H9 (cell line): Measurements from ENCODE around the gene POLR2L. TPM values are rescaled to one million over a fixed set of nuclear protein-coding genes. Genes with fewer than 3 reads are reported as not detected.

ENCODE experiments used
- DNase-seq: peaks from one replicate; pipeline ENCODE4 v3.0.0-alpha.2; 2017
- H2AFZ ChIP-seq: one replicate; pipeline ENCODE4 v1.6.1; 2013; ENCODE audit warnings: mild to moderate bottlenecking, low read length, control low read depth, moderate library complexity
- H2AK5ac ChIP-seq: 2 replicates; pipeline ENCODE4 v1.6.1; 2013; ENCODE audit warnings: low read length, control low read depth, mixed read lengths; ENCODE audit not compliant: insufficient read length
- H2BK120ac ChIP-seq: one replicate; pipeline ENCODE4 v1.6.1; 2013; ENCODE audit warnings: low read depth, mild to moderate bottlenecking, low read length, control low read depth, inconsistent platforms; ENCODE audit not compliant: poor library complexity, severe bottlenecking
- H2BK12ac ChIP-seq: 2 replicates; pipeline ENCODE4 v1.6.1; 2013; ENCODE audit warnings: low read length, control low read depth, mixed read lengths, low read depth; ENCODE audit not compliant: insufficient read length
- H2BK15ac ChIP-seq: 2 replicates; pipeline ENCODE4 v1.6.1; 2013; ENCODE audit warnings: low read depth, low read length, control low read depth
- H2BK20ac ChIP-seq: one replicate; pipeline ENCODE4 v1.6.1; 2013; ENCODE audit warnings: low read depth, mild to moderate bottlenecking, low read length, control low read depth, inconsistent platforms; ENCODE audit not compliant: poor library complexity, severe bottlenecking
- H2BK5ac ChIP-seq: 2 replicates; pipeline ENCODE4 v1.6.1; 2013; ENCODE audit warnings: low read length, control low read depth, mixed read lengths; ENCODE audit not compliant: insufficient read length
- H3K14ac ChIP-seq: 2 replicates; pipeline ENCODE4 v1.6.1; 2013; ENCODE audit warnings: low read length, control low read depth; ENCODE audit not compliant: insufficient read depth
- H3K18ac ChIP-seq: 2 replicates; pipeline ENCODE4 v1.6.1; 2013; ENCODE audit warnings: low read depth, mild to moderate bottlenecking, mixed read lengths, low read length, control low read depth; ENCODE audit not compliant: insufficient read length
- H3K23ac ChIP-seq: 2 replicates; pipeline ENCODE4 v1.6.1; 2013; ENCODE audit warnings: low read length, control low read depth, mixed read lengths, low read depth; ENCODE audit not compliant: insufficient read length
- H3K23me2 ChIP-seq: 2 replicates; pipeline ENCODE4 v1.6.1; 2013; ENCODE audit warnings: low read depth, mild to moderate bottlenecking, mixed read lengths, low read length, control low read depth; ENCODE audit not compliant: insufficient read length, poor library complexity, severe bottlenecking
- H3K27ac ChIP-seq: 2 replicates; pipeline ENCODE4 v1.5.1; 2013; ENCODE audit warnings: low read length, control low read depth, mixed read lengths, low read depth; ENCODE audit not compliant: insufficient read length
- H3K27me3 ChIP-seq: 2 replicates; pipeline ENCODE4 v1.6.1; 2013; ENCODE audit warnings: low read length, control low read depth, inconsistent platforms; ENCODE audit not compliant: insufficient read depth
- H3K4ac ChIP-seq: 2 replicates; pipeline ENCODE4 v1.6.1; 2013; ENCODE audit warnings: low read depth, mild to moderate bottlenecking, control low read depth, inconsistent platforms, low read length, moderate library complexity
- H3K4me1 ChIP-seq: 2 replicates; pipeline ENCODE4 v1.6.1; 2013; ENCODE audit warnings: low read length, control low read depth, inconsistent platforms; ENCODE audit not compliant: insufficient read depth
- H3K4me2 ChIP-seq: 2 replicates; pipeline ENCODE4 v1.6.1; 2013; ENCODE audit warnings: low read length, control low read depth, mixed read lengths; ENCODE audit not compliant: insufficient read length, insufficient read depth
- H3K56ac ChIP-seq: 2 replicates; pipeline ENCODE4 v1.6.1; 2013; ENCODE audit warnings: low read depth, mild to moderate bottlenecking, mixed read lengths, low read length, control low read depth; ENCODE audit not compliant: insufficient read length
- H3K79me1 ChIP-seq: 2 replicates; pipeline ENCODE4 v1.6.1; 2013; ENCODE audit warnings: low read depth, mild to moderate bottlenecking, moderate library complexity, low read length, control low read depth, inconsistent platforms; ENCODE audit not compliant: insufficient read depth, poor library complexity, severe bottlenecking
- H3K79me2 ChIP-seq: 2 replicates; pipeline ENCODE4 v1.6.1; 2013; ENCODE audit warnings: low read length, control low read depth, inconsistent platforms; ENCODE audit not compliant: insufficient read depth
- H3K9ac ChIP-seq: 2 replicates; pipeline ENCODE4 v1.6.1; 2013; ENCODE audit warnings: low read length, control low read depth, mixed read lengths; ENCODE audit not compliant: insufficient read length; ENCODE audit errors: extremely low read depth
- H3K9me3 ChIP-seq: one replicate; pipeline ENCODE4 v1.6.1; 2013; ENCODE audit warnings: low read depth, low read length, inconsistent platforms; ENCODE audit not compliant: control insufficient read depth
- H3T11ph ChIP-seq: one replicate; pipeline ENCODE4 v1.6.1; 2013; ENCODE audit warnings: mild to moderate bottlenecking, low read length, control low read depth, inconsistent platforms
- H4K20me1 ChIP-seq: one replicate; pipeline ENCODE4 v1.6.1; 2013; ENCODE audit not compliant: control insufficient read depth, insufficient read length, insufficient read depth
- H4K5ac ChIP-seq: 2 replicates; pipeline ENCODE4 v1.6.1; 2013; ENCODE audit warnings: low read depth, mild to moderate bottlenecking, mixed read lengths, low read length, control low read depth; ENCODE audit not compliant: insufficient read length
- H4K8ac ChIP-seq: replicated peaks from 2 replicates; pipeline ENCODE4 v1.6.1; 2013; ENCODE audit warnings: low read length, control low read depth, mixed read lengths, low read depth; ENCODE audit not compliant: insufficient read length
- H4K91ac ChIP-seq: 2 replicates; pipeline ENCODE4 v1.6.1; 2013; ENCODE audit warnings: low read depth, mild to moderate bottlenecking, moderate library complexity, mixed read lengths, low read length, control low read depth; ENCODE audit not compliant: insufficient read length
- H3K27ac Mint-ChIP-seq, 3 experiments: 2 replicates in 2 of 3; 3 replicates in 1 of 3; pipeline ENCODE4 v1.8.0; 2020 to 2021; ENCODE audit warnings: mixed read lengths in 3 of 3, mild to moderate bottlenecking in 1 of 3, moderate library complexity in 1 of 3
- H3K27me3 Mint-ChIP-seq: 2 replicates; pipeline ENCODE4 v1.8.0; 2021; ENCODE audit warnings: low read depth, mild to moderate bottlenecking, moderate library complexity, mixed read lengths
- H3K36me3 Mint-ChIP-seq, 3 experiments: 2 replicates in 2 of 3; 3 replicates in 1 of 3; pipeline ENCODE4 v1.8.0; 2020 to 2021; ENCODE audit warnings: low read depth in 3 of 3, mixed read lengths in 3 of 3; ENCODE audit not compliant: insufficient read depth in 1 of 3
- H3K4me1 Mint-ChIP-seq, 2 experiments: 2 replicates each; pipeline ENCODE4 v1.8.0; 2020; ENCODE audit warnings: mixed read lengths in 2 of 2
- H3K4me3 Mint-ChIP-seq, 2 experiments: 2 replicates in 1 of 2; 3 replicates in 1 of 2; pipeline ENCODE4 v1.8.0; 2020 to 2021; ENCODE audit warnings: mild to moderate bottlenecking in 2 of 2, mixed read lengths in 2 of 2, moderate library complexity in 1 of 2
- H3K9me3 Mint-ChIP-seq, 2 experiments: 2 replicates in 1 of 2; 3 replicates in 1 of 2; pipeline ENCODE4 v1.8.0; 2020; ENCODE audit warnings: mild to moderate bottlenecking in 2 of 2, mixed read lengths in 2 of 2, moderate library complexity in 1 of 2
- CTCF ChIP-seq: fragments of 200-600 bp; sonication (generic); conservative IDR thresholded peaks from 3 replicates; pipeline ENCODE4 v1.8.0; 2021; ENCODE audit warnings: antibody characterized with exemption, mild to moderate bottlenecking
- WGBS: extraction: QIAGEN DNeasy Blood & Tissue Kit; methylation state at CpG from one replicate; pipeline ENCODE4 v1.1.7; 2013; ENCODE audit warnings: missing lambda C conversion rate, low lambda C conversion rate, mixed read lengths; ENCODE audit not compliant: insufficient read length; ENCODE audit errors: extremely low coverage; 5-methylcytosine and 5-hydroxymethylcytosine counted together
- total RNA-seq: library from RNA; stranded (reverse); gene quantifications from 2 replicates; pipeline ENCODE4 v1.2.1, GENCODE V29; 2021

Gene POLR2L
- total RNA-seq, 1 experiment from 2014 or later: 135 TPM

DNA sequence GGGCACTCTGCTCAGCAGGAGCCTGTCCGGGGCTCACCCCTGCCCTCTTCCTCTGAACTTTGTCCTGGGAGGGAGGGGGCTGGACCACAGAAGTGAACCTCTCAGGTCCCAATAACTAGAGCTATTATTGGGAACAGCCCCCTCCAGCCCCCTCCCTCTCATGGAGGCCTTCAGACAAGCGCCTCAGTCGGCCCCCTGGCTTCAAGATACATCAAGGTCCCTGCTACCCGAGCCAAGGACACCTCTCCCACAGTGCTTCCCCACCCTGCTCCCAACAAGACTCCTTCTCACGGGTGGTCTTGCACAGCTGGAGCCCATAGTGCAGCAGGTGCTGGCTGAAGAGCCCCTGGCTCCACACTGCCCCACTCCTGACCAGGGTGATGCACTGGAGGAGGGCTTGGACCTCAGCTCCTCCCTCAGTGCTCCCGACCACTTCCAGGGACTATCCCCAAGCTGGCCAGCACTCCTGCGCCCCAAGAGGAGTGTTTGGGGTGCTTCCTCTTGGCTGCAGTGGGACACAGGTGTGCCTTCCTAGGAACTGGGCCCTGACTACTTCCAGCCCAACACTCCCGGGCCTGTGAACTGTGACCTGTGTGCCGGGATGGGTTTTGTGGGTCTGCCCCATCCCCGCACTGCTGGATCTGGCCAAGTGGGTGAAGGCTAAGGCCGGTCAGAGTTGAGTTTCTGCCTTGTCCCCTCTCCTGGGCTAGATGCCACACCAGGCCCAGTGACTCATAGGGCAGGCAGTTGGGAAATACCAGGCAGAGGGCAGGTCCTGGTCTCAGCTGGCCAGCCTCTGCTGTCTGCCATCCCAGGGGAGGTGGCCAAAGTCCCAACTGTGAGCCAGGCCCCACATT, 21.4 kb downstream of the POLR2L start:
- peaks cover 2 to 26% (median 13%) of the 10 kb centered on the region in 3 experiments; a peak in 6 of 7 replicates for H3K36me3 Mint-ChIP-seq
- H3K27me3 Mint-ChIP-seq: peaks cover 4% of the 10 kb centered on the region
- no peak overlapping the region for H3K9ac ChIP-seq
- H3K4me2 ChIP-seq: peak overlapping the region; percentile 46
- H3K27ac Mint-ChIP-seq: peak overlapping the region in 1 of 3 experiments; percentile 80; a peak in 1 of 7 replicates
- no peaks in the 10 kb centered on the region for H4K20me1 ChIP-seq
- H3K4me3 Mint-ChIP-seq: peak overlapping the region; percentile 76 to 87
- H2AFZ ChIP-seq: no peak overlapping the region
- no peak overlapping the region for H3K18ac ChIP-seq
- H3K56ac ChIP-seq: no peak overlapping the region
- no peaks in the 10 kb centered on the region for H3K9me3 ChIP-seq
- no peaks in the 10 kb centered on the region for H3K27me3 ChIP-seq
- no peak overlapping the region for H3K14ac ChIP-seq
- H3K23me2 ChIP-seq: peaks cover 5% of the 10 kb centered on the region
- no peaks in the 10 kb centered on the region for H3K4me1 ChIP-seq
- no peak overlapping the region for H2BK15ac ChIP-seq
- no peaks in the 10 kb centered on the region for H3K79me2 ChIP-seq
- H2BK5ac ChIP-seq: no peak overlapping the region
- H3K79me1 ChIP-seq: no peaks in the 10 kb centered on the region
- no peak overlapping the region for H3K23ac ChIP-seq
- peaks cover 11 to 28% of the 10 kb centered on the region in 2 experiments for H3K4me1 Mint-ChIP-seq
- TF ChIP-seq CTCF: no peak
- no peak overlapping the region for H3T11ph ChIP-seq
- no peak for DNase-seq
- H4K8ac ChIP-seq: no peak overlapping the region
- WGBS: no CpG with 5 or more reads among the region's 11 CpGs
- no peaks in the 10 kb centered on the region; a peak in 1 of 5 replicates for H3K9me3 Mint-ChIP-seq
- H2BK20ac ChIP-seq: no peak overlapping the region
- H2BK12ac ChIP-seq: no peak overlapping the region
- no peak overlapping the region for H3K4ac ChIP-seq
- no peak overlapping the region for H2AK5ac ChIP-seq
- no peak overlapping the region for H4K5ac ChIP-seq
- no peak overlapping the region for H4K91ac ChIP-seq
- H3K27ac ChIP-seq: no peak overlapping the region
- H2BK120ac ChIP-seq: no peak overlapping the region
